NCI-H1417 (cell line): ENCODE data around the gene OTUD7B.

Experiments used
- DNase-seq, 3 experiments: peaks; one replicate each; lab custom pipeline; 2025; lab: John Stamatoyannopoulos, UW

The OTUD7B gene

DNA sequence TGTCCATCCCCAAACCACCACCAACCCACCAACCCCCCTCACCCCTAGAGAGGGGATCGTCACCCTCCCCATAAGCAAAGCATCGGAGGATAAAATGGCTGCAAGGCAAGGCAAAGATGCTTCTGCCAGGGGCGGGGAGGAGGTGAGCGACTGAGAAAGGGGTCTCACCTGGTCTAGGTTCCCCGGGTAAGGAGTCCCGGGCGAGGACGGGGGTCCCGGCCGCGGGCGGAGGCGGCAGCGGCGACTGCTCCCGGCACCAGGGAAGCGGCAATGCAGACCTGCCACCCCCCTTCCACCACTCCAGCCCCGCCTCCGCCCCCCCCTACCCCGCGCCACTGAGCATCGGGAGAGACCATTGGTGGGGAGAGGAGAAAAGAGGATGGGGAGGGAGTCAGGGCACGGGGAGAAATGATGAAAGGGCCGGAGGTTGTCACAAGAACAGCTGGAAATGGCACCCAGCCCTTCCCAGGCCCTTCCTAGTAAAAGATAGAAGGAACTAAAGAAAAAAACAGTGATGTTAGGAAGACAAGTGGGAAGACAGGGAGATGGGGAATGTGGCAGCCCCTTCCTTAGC is 92.9 kb downstream of the OTUD7B start, which contains the start of gene SV2A:
SV2A (minus strand) TSS at position 274 of the 574 bp plus-strand sequence. CDS start 4,004 bp downstream, outside the sequence.
- DNase-seq = peak; percentile 79 to 86 (median 85)

DNA sequence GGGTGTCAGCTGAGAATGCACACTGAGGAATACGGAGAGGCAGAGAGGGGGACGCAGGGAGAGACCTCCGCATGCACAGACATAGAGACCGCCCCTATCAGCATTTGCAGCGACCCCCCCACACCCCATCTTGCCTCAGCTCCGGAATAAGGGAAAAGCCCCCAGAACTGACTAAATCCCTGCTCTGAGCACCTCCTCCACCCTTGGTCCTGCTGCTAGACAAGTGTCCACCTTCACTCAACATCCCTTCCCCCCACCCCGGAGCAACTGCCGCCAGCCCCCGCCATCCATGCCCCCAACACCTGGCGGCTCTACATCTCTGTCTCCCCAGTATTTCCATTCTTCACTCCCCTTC is 93.7 kb downstream of the OTUD7B start:
- DNase-seq = peak in 2 of 3 experiments; percentile 19 to 53

- DNase-seq = no peak
Measured at GRCh38 chr1:149916193-149916897, 94.2 kb downstream of the OTUD7B start.

DNA sequence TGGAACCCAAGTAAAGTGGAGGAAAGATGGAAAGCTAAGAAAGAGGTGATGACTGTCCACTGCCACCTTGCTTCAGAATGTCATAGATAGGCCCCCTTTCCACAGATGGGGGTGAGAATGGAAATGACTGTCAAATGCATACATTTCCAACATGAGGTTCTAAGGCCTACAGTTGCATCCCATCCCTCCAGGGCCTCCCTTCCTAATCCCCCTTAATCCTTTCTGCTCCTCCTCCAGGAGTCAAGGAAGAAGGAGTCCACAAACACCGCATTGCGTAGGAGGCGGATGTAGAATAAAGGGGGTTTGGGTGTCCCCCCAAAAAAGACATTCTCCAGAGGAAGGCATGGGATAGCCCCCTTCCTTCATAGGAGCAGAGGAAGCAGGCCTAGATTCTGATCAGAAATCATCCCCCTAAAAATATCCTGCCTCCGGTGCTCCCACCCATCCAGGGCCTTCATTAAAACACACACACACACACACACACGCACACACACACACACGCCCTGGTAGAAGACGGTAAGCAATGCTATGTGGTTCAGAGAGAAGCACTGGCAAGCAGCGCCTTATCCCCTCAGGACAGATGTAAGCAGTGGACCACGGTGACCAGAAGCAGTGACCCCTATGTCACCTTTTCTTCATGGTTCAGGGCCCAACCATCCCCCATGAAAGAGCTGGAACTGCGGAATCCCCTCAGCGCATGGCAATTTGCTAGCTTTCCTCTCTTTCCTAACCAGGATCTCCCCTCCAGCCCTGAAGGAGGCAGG is 94.9 kb downstream of the OTUD7B start:
- DNase-seq = no peak

DNA sequence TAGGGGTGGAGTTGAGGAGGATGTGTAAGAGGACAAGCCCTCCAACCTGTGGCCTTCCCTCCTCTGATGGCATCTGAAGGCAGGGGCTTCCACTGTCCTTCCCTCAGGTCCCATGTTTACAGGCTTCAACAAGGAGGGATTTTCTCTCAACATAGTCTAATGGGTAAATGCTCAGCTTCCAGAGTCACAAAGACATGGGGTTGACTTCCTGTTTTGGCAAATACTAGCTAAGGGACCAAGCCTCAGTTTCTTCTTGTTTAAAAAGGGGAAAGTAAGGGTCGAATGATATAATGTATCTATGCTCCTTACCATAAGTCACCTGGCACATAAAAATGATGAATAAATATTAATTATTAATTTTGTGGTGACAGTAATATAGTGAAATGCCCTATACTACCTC is 96.0 kb downstream of the OTUD7B start:
- no peak for DNase-seq

- DNase-seq = no peak
Measured at GRCh38 chr1:149906570-149907075, 103.9 kb downstream of the OTUD7B start.

- no peak for DNase-seq
Measured at GRCh38 chr1:149903836-149904491, 106.6 kb downstream of the OTUD7B start.

GRCh38 chr1:149899460-149900284 is 110.9 kb downstream of the OTUD7B start, which contains the start of gene BOLA1:
BOLA1 (plus strand) TSS chr1:149899568; CDS start chr1:149900060, 492 bp downstream.
- DNase-seq = peak; percentile 97 to 98 (median 97)

- no peak for DNase-seq
Measured at GRCh38 chr1:149896575-149896974, 114.0 kb downstream of the OTUD7B start.

GRCh38 chr1:149888999-149889289 is 121.6 kb downstream of the OTUD7B start:
- no peak for DNase-seq

- DNase-seq = peak; percentile 90 to 96 (median 94)
Measured at GRCh38 chr1:149888247-149888998, 122.1 kb downstream of the OTUD7B start.
